Measurements from ENCODE around the gene MMP27.

MMP27 gene

GRCh38 chr11:102716527-102716926, 11.0 kb upstream of the MMP27 start:
- TF ChIP-seq, protein P1, sequence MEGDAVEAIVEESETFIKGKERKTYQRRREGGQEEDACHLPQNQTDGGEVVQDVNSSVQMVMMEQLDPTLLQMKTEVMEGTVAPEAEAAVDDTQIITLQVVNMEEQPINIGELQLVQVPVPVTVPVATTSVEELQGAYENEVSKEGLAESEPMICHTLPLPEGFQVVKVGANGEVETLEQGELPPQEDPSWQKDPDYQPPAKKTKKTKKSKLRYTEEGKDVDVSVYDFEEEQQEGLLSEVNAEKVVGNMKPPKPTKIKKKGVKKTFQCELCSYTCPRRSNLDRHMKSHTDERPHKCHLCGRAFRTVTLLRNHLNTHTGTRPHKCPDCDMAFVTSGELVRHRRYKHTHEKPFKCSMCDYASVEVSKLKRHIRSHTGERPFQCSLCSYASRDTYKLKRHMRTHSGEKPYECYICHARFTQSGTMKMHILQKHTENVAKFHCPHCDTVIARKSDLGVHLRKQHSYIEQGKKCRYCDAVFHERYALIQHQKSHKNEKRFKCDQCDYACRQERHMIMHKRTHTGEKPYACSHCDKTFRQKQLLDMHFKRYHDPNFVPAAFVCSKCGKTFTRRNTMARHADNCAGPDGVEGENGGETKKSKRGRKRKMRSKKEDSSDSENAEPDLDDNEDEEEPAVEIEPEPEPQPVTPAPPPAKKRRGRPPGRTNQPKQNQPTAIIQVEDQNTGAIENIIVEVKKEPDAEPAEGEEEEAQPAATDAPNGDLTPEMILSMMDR (IDR thresholded peaks at IDR 0.05; ENCODE audit: borderline replicate concordance, insufficient read depth, low read depth, low read length) = no peak
- H3K4me3 ChIP-seq (ENCODE audit: low read depth, low read length) = no peak overlapping the region

- TF ChIP-seq, protein P1 (IDR thresholded peaks at IDR 0.05; ENCODE audit: borderline replicate concordance, insufficient read depth, low read depth, low read length) = no peak
- H3K4me3 ChIP-seq (ENCODE audit: low read depth, low read length) = no peak overlapping the region
Measured at GRCh38 chr11:102712137-102712536, 6.6 kb upstream of the MMP27 start.

DNA sequence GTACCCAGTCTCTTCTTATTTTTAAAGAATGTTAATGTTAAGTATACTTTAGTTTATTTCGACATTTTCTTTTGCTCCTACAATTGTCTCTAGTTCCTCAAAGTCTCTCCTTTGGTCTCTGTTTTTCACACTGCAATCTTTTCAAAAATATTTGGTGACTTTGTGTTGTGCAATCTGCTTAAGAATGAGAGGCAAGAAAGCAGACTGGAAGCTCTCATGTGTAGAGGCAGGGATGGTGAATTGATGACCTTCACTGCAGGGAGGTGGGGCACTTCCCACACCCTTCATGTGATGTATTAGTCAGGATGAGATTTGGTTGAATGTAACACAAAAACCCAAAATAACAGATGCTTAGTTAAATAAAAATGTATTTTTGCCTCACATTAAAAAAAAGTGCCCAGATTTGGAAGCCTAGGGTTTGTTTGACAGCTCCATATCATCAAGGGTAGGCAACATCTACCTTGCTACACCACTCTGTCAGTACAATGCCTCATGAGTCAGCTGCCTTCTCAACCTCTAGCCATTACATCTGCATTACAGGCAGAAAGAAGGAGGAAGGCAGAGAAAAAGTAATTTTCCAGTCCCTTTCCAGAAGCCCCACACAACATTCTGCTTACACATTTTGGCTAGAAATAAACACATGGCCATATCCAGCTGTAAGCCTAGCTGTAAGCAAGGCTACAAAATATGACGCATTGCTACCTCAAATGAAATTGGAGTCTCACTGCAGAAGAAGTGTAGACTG, 3.8 kb upstream of the MMP27 start:
- H3K4me3 ChIP-seq (ENCODE audit: low read depth, low read length) = no peak overlapping the region
- TF ChIP-seq, protein P1 (IDR thresholded peaks at IDR 0.05; ENCODE audit: borderline replicate concordance, insufficient read depth, low read depth, low read length) = no peak

GRCh38 chr11:102708654-102709053, 3.1 kb upstream of the MMP27 start:
- no peak overlapping the region for H3K4me3 ChIP-seq (ENCODE audit: low read depth, low read length)
- TF ChIP-seq, protein P1 (IDR thresholded peaks at IDR 0.05; ENCODE audit: borderline replicate concordance, insufficient read depth, low read depth, low read length) = no peak

- TF ChIP-seq, protein P1 (IDR thresholded peaks at IDR 0.05; ENCODE audit: borderline replicate concordance, insufficient read depth, low read depth, low read length) = no peak
Measured at GRCh38 chr11:102704841-102705240, 728 bp downstream of the MMP27 start.

GRCh38 chr11:102703826-102704493, 1.6 kb downstream of the MMP27 start:
- TF ChIP-seq, protein P1 (IDR thresholded peaks at IDR 0.05; ENCODE audit: borderline replicate concordance, insufficient read depth, low read depth, low read length) = no peak

More at GRCh38 chr11:102704841-102705240, 728 bp downstream of the MMP27 start:
- no peak overlapping the region for H3K4me3 ChIP-seq (ENCODE audit: low read depth, low read length)

DNA sequence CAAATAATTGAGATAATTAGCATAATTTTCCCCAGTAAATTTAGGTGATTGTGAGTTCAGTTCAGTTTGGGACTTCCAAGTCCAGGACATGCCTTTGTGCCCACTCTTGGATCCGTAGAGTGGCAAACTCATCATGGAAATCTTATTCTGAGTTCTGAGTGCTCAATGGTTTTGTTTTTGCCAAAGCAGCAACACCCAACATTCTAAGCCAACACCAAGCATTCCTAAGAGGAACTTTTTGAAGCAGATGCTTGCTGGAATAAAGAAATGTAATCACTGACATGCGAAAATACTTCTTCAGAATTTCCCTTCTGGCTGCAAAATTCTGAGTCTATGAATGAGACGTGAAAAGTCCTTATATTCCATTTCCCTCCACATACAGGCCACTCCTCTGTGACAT, 10.4 kb downstream of the MMP27 start:
- TF ChIP-seq, protein P1 (IDR thresholded peaks at IDR 0.05; ENCODE audit: borderline replicate concordance, insufficient read depth, low read depth, low read length) = no peak
- H3K4me3 ChIP-seq (ENCODE audit: low read depth, low read length) = no peak overlapping the region

More at GRCh38 chr11:102703826-102704493, 1.6 kb downstream of the MMP27 start:
- H3K4me3 ChIP-seq (ENCODE audit: low read depth, low read length) = no peak overlapping the region

Measured in GM12875 (cell line).